PC-9 (cell line): Measurements from ENCODE around the gene ASTL. TPM values are rescaled to one million over a fixed set of nuclear protein-coding genes. Genes with fewer than 3 reads are reported as not detected.

Source experiments
- BruUV-seq: library from RNA; stranded (reverse); fragments of 400-500 nt; replicated peaks from 2 replicates; lab custom pipeline; 2021; lab: Mats Ljungman, UMichigan
- CTCF ChIA-PET: fragments of 300-600 bp; sonication (Branson Sonifier 250); formaldehyde crosslinking; loops from one replicate; lab custom pipeline; 2022; ENCODE audit warnings: antibody characterized with exemption; lab: Charles Lee
- POLR2A ChIA-PET: fragments of 300-600 bp; sonication (Branson Sonifier 250); formaldehyde crosslinking; loops from one replicate; lab custom pipeline; 2022; ENCODE audit warnings: antibody characterized with exemption; ENCODE audit not compliant: unreplicated experiment; lab: Charles Lee
- DNase-seq, 2 experiments: peaks; one replicate each; pipeline versions ENCODE4 v3.0.0 to v3.0.0-alpha.2; 2015 to 2022; ENCODE audit warnings: mixed read lengths in 1 of 2
- H2AFZ ChIP-seq: fragments of 200-600 bp; sonication (generic); 2 replicates; pipeline ENCODE4 v1.8.1; 2017; ENCODE audit warnings: antibody characterized with exemption
- H3F3A ChIP-seq: fragments of 200-600 bp; sonication (generic); 2 replicates; pipeline ENCODE4 v1.8.1; 2017; ENCODE audit warnings: antibody characterized with exemption, mild to moderate bottlenecking, low read depth; ENCODE audit not compliant: insufficient read depth
- H3K27ac ChIP-seq: fragments of 200-600 bp; sonication (generic); 2 replicates; pipeline ENCODE4 v1.6.1; 2016; ENCODE audit warnings: mixed run types
- H3K27me3 ChIP-seq: fragments of 200-600 bp; sonication (generic); 2 replicates; pipeline ENCODE4 v1.6.1; 2016; ENCODE audit warnings: low read depth, mixed run types; ENCODE audit not compliant: insufficient read depth
- H3K36me3 ChIP-seq: fragments of 200-600 bp; sonication (generic); 2 replicates; pipeline ENCODE4 v1.6.1; 2016; ENCODE audit warnings: low read depth, mixed run types
- H3K4me1 ChIP-seq: fragments of 200-600 bp; sonication (generic); replicated peaks from 2 replicates; pipeline ENCODE4 v1.6.1; 2016; ENCODE audit warnings: mixed run types; ENCODE audit not compliant: insufficient read depth
- H3K4me2 ChIP-seq: fragments of 200-600 bp; sonication (generic); 2 replicates; pipeline ENCODE4 v1.6.1; 2017; ENCODE audit warnings: mixed run types
- H3K4me3 ChIP-seq: fragments of 200-600 bp; sonication (generic); 2 replicates; pipeline ENCODE4 v1.6.1; 2016; ENCODE audit warnings: mixed run types
- H3K79me2 ChIP-seq: fragments of 200-600 bp; sonication (generic); 2 replicates; pipeline ENCODE4 v1.6.1; 2017; ENCODE audit warnings: low read depth, mixed run types
- H3K9me2 ChIP-seq: fragments of 200-600 bp; sonication (generic); 2 replicates; pipeline ENCODE4 v1.8.1; 2017; ENCODE audit warnings: mild to moderate bottlenecking; ENCODE audit not compliant: insufficient read depth
- H3K9me3 ChIP-seq: fragments of 200-600 bp; sonication (generic); 2 replicates; pipeline ENCODE4 v1.8.1; 2016; ENCODE audit warnings: low read depth; ENCODE audit not compliant: insufficient read depth
- H4K20me1 ChIP-seq: fragments of 200-600 bp; sonication (generic); 2 replicates; pipeline ENCODE4 v1.8.1; 2017; ENCODE audit not compliant: insufficient read depth
- CTCF ChIP-seq: fragments of 200-600 bp; sonication (generic); conservative IDR thresholded peaks from 2 replicates; pipeline ENCODE4 v1.6.1; 2017; ENCODE audit warnings: mixed run types, antibody characterized with exemption, mild to moderate bottlenecking, moderate library complexity
- EZH2 ChIP-seq: fragments of 200-600 bp; sonication (generic); IDR thresholded peaks from 2 replicates; pipeline ENCODE4 v1.8.0; 2017; ENCODE audit warnings: antibody characterized with exemption, low read depth
- intact Hi-C: fragments of 100-400 bp; cut with micrococcal nuclease; formaldehyde crosslinking; loops from one replicate; pipeline ENCODE4 v1.10.0; 2022; ENCODE audit not compliant: unreplicated experiment
- total RNA-seq: library from RNA; stranded (reverse); gene quantifications from 2 replicates; pipeline ENCODE4 v1.2.3, GENCODE V29; 2021

The ASTL gene
- total RNA-seq, 1 experiment from 2014 or later: not detected

GRCh38 chr2:96103761-96104486 is 34.4 kb downstream of the ASTL start:
- Histone ChIP-seq H3K36me3 (no peaks in the 10 kb centered on the region), H3K27me3 (peaks cover 21% of the 10 kb centered on the region), H4K20me1 (no peaks in the 10 kb centered on the region), H3K4me3 (no peak overlapping the region), H2AFZ (no peak overlapping the region), H3F3A (no peaks in the 10 kb centered on the region), H3K27ac (no peak overlapping the region), H3K9me3 (no peaks in the 10 kb centered on the region), H3K4me2 (no peak overlapping the region), H3K9me2 (no peaks in the 10 kb centered on the region), H3K79me2 (no peaks in the 10 kb centered on the region), H3K4me1 (no peaks in the 10 kb centered on the region)
- ChIA-PET POLR2A (no interaction called here), CTCF (no interaction called here)
- intact Hi-C loops: no loop called here
- no peak for TF ChIP-seq CTCF
- TF ChIP-seq EZH2: no peak
- DNase-seq: no peak
- BruUV-seq: no TSS peak

GRCh38 chr2:96103187-96103601 is 35.1 kb downstream of the ASTL start:
- no peak for DNase-seq
- Histone ChIP-seq H3K9me3 (no peaks in the 10 kb centered on the region), H3K9me2 (no peaks in the 10 kb centered on the region), H3K27me3 (peaks cover 15% of the 10 kb centered on the region), H3K79me2 (no peaks in the 10 kb centered on the region), H3K36me3 (no peaks in the 10 kb centered on the region), H3K4me3 (no peak overlapping the region), H3K4me2 (no peak overlapping the region), H3F3A (no peaks in the 10 kb centered on the region), H3K4me1 (no peaks in the 10 kb centered on the region), H3K27ac (no peak overlapping the region), H4K20me1 (no peaks in the 10 kb centered on the region), H2AFZ (no peak overlapping the region)
- BruUV-seq: no TSS peak
- intact Hi-C loops: no loop called here
- no peak for TF ChIP-seq EZH2
- no peak for TF ChIP-seq CTCF
- POLR2A ChIA-PET: no interaction called here
- CTCF ChIA-PET: no interaction called here

- DNase-seq: no peak
- no peak overlapping the region for H2AFZ ChIP-seq
- no peak overlapping the region for H3K27ac ChIP-seq
- H3K4me3 ChIP-seq: no peak overlapping the region
- TF ChIP-seq EZH2 (no peak), CTCF (no peak)
- intact Hi-C loops: no loop called here
- no peaks in the 10 kb centered on the region for H3K9me2 ChIP-seq
- no peaks in the 10 kb centered on the region for H3K36me3 ChIP-seq
- CTCF ChIA-PET: interaction anchor here (0.7 kb wide), 1 partner anchor 20 kb away, joined by 5 read pairs; no protein-coding TSS in a partner anchor
- H3K27me3 ChIP-seq: peaks cover 10% of the 10 kb centered on the region; the same call in 1 of the 2 replicates
- no peaks in the 10 kb centered on the region for H3K9me3 ChIP-seq
- BruUV-seq: no TSS peak
- no peak overlapping the region for H3K4me2 ChIP-seq
- H4K20me1 ChIP-seq: no peaks in the 10 kb centered on the region
- H3K4me1 ChIP-seq: no peaks in the 10 kb centered on the region
- no peaks in the 10 kb centered on the region for H3K79me2 ChIP-seq
- no peaks in the 10 kb centered on the region for H3F3A ChIP-seq
- POLR2A ChIA-PET: no interaction called here
These were observed 35.6 kb downstream of the ASTL start for GRCh38 chr2:96102596-96103186.
